Stimulated activated CD8-positive, alpha-beta memory T cell treated with anti-CD3 and anti-CD28 coated beads, Interleukin-4, amount 100 ng/mL, for 48 hours (primary cell): ENCODE data around the gene NR2C1.

Experiments used
- DNase-seq: peaks from one replicate; pipeline ENCODE4 v3.0.0-alpha.2; 2020

NR2C1 gene

GRCh38 chr12:95083938-95084337 is 10.5 kb upstream of the NR2C1 start:
- DNase-seq, result no peak

- no peak for DNase-seq
These were observed 10.1 kb upstream of the NR2C1 start for GRCh38 chr12:95083471-95083870.

GRCh38 chr12:95077341-95077740 is 3.9 kb upstream of the NR2C1 start:
- DNase-seq, result no peak

GRCh38 chr12:95074766-95075165 is 1.3 kb upstream of the NR2C1 start:
- DNase-seq, result no peak

GRCh38 chr12:95073698-95074520 is 491 bp upstream of the NR2C1 start:
- no peak for DNase-seq

GRCh38 chr12:95070378-95070777 is 3.0 kb downstream of the NR2C1 start:
- DNase-seq, result no peak

- no peak for DNase-seq
These were observed 7.1 kb downstream of the NR2C1 start for GRCh38 chr12:95066091-95066855.

GRCh38 chr12:95060951-95061350 is 12.5 kb downstream of the NR2C1 start:
- no peak for DNase-seq

GRCh38 chr12:95059984-95060383 is 13.4 kb downstream of the NR2C1 start:
- no peak for DNase-seq

- DNase-seq, result no peak
These were observed 16.0 kb downstream of the NR2C1 start for GRCh38 chr12:95057424-95057823.

GRCh38 chr12:95055057-95055456 is 18.4 kb downstream of the NR2C1 start:
- no peak for DNase-seq

GRCh38 chr12:95054206-95054605 is 19.2 kb downstream of the NR2C1 start:
- no peak for DNase-seq

- DNase-seq, result no peak
These were observed 22.2 kb downstream of the NR2C1 start for GRCh38 chr12:95051241-95051640.

GRCh38 chr12:95037906-95038305 is 35.5 kb downstream of the NR2C1 start:
- DNase-seq, result no peak

- DNase-seq, result no peak
These were observed 38.7 kb downstream of the NR2C1 start for GRCh38 chr12:95034750-95035149.

GRCh38 chr12:95022477-95022876 is 50.9 kb downstream of the NR2C1 start:
- no peak for DNase-seq

GRCh38 chr12:95017482-95017881 is 55.9 kb downstream of the NR2C1 start:
- DNase-seq, result no peak

GRCh38 chr12:95016120-95016519 is 57.3 kb downstream of the NR2C1 start:
- no peak for DNase-seq

- DNase-seq, result no peak
These were observed 58.9 kb downstream of the NR2C1 start for GRCh38 chr12:95014554-95014953.

GRCh38 chr12:95006206-95006605 is 67.2 kb downstream of the NR2C1 start:
- DNase-seq, result no peak

- no peak for DNase-seq
These were observed 68.8 kb downstream of the NR2C1 start for GRCh38 chr12:95004610-95005009.

- DNase-seq, result no peak
These were observed 69.5 kb downstream of the NR2C1 start for GRCh38 chr12:95003921-95004272.

- DNase-seq, result peak; percentile 96
These were observed 70.1 kb downstream of the NR2C1 start, which contains the start of gene NDUFA12 for GRCh38 chr12:95003213-95003920. TSS of gene NDUFA12 (minus strand) at chr12:95003697. CDS start at chr12:95003680, 17 bp downstream.

GRCh38 chr12:95002754-95003153 is 70.7 kb downstream of the NR2C1 start:
- DNase-seq, result no peak
